GM18519 (cell line): ENCODE measurements around the gene HAX1.
"Not testable (repeated sequence)": the region's sequence is repeated elsewhere in the genome, so short reads cannot be mapped to it uniquely, and the experiment has no call there.

ENCODE experiments used
- ATAC-seq: cut with Tn5 transposase; IDR thresholded peaks from one replicate; pipeline ENCODE4 v1.9.1; 2021; ENCODE audit warnings: mild to moderate bottlenecking, moderate library complexity; ENCODE audit not compliant: unreplicated experiment, low FRiP score

HAX1 gene

GRCh38 chr1:154272217-154272998 is at the start of gene HAX1:
Gene HAX1 (plus strand): TSS chr1:154272629. CDS start chr1:154272724, 95 bp downstream.
- ATAC-seq: peak; percentile 82

- ATAC-seq: no peak
These were observed 49.5 kb upstream of the HAX1 start for GRCh38 chr1:154222918-154223317.

- ATAC-seq: no peak
These were observed 48.8 kb upstream of the HAX1 start for GRCh38 chr1:154223621-154224020.

- ATAC-seq: no peak
These were observed 47.1 kb upstream of the HAX1 start for GRCh38 chr1:154225370-154225769.

- not testable (repeated sequence) for ATAC-seq
These were observed 41.3 kb upstream of the HAX1 start for GRCh38 chr1:154231112-154231511.

GRCh38 chr1:154233127-154233526 is 39.3 kb upstream of the HAX1 start:
- ATAC-seq: not testable (repeated sequence)

GRCh38 chr1:154236855-154237254 is 35.6 kb upstream of the HAX1 start:
- no peak for ATAC-seq

- ATAC-seq: no peak
These were observed 35.0 kb upstream of the HAX1 start for GRCh38 chr1:154237435-154237834.

- no peak for ATAC-seq
These were observed 34.4 kb upstream of the HAX1 start for GRCh38 chr1:154237880-154238506.

GRCh38 chr1:154239491-154239890 is 32.9 kb upstream of the HAX1 start:
- no peak for ATAC-seq

- ATAC-seq: no peak
These were observed 32.1 kb upstream of the HAX1 start for GRCh38 chr1:154240294-154240833.

GRCh38 chr1:154241703-154242351 is 30.6 kb upstream of the HAX1 start:
- no peak for ATAC-seq

- no peak for ATAC-seq
These were observed 18.8 kb upstream of the HAX1 start for GRCh38 chr1:154253671-154254070.

GRCh38 chr1:154256686-154257085 is 15.7 kb upstream of the HAX1 start:
- ATAC-seq: no peak

- no peak for ATAC-seq
These were observed 13.6 kb upstream of the HAX1 start for GRCh38 chr1:154258784-154259183.

GRCh38 chr1:154260127-154260526 is 12.3 kb upstream of the HAX1 start:
- ATAC-seq: no peak

- no peak for ATAC-seq
These were observed 8.7 kb upstream of the HAX1 start for GRCh38 chr1:154263465-154264332.

GRCh38 chr1:154264454-154264853 is 8.0 kb upstream of the HAX1 start:
- no peak for ATAC-seq

- no peak for ATAC-seq
These were observed 6.8 kb upstream of the HAX1 start for GRCh38 chr1:154265586-154265985.

- ATAC-seq: no peak
These were observed 1.6 kb upstream of the HAX1 start for GRCh38 chr1:154270833-154271232.
